Measurements from ENCODE around the gene PLCH2.
"Not testable (repeated sequence)": the region's sequence is repeated elsewhere in the genome, so short reads cannot be mapped to it uniquely, and the experiment has no call there.

Gene PLCH2

DNA sequence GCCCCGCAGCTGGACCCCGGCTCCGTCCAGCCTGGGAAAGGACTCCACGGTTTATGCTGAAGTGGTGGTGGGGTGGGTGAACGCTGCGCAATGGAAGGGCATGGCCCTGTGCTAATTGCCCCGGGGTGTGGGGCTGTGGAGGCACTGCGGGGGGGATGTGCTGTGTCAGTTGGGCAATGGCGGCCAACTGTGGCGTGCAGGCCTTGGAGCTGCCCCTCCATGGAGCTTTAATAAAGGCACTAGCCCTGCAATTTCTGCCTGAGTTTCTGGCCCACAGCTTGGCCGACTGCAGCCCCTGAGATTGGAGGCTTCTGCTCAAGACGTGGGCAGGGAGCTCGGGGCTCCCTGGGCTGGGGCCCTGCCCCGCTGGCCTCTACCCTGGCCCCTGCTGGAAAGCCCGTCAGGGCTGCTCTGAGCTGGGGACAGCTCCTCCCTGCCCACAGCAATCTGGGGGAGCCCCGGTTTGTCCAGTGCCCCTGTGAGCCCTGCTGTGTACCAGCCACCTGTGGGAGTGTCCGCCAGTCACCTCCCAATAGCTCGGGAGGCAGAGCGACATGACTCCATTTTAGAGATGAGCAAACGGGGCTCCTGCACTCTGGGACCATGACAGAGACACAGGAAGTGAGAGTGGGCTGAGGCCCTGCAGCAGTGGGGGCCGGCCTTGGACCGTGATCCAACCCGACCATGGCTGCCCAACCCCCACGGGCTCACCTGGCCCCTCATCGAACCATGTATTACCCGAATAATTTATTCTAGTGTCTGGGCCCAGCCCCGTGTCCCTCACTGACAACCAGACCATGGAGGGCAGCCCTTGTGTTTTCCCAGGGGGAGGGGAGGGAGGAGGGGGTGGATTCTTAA lies 71.3 kb downstream of the PLCH2 start:
- DNase-seq: peak; percentile 43

DNA sequence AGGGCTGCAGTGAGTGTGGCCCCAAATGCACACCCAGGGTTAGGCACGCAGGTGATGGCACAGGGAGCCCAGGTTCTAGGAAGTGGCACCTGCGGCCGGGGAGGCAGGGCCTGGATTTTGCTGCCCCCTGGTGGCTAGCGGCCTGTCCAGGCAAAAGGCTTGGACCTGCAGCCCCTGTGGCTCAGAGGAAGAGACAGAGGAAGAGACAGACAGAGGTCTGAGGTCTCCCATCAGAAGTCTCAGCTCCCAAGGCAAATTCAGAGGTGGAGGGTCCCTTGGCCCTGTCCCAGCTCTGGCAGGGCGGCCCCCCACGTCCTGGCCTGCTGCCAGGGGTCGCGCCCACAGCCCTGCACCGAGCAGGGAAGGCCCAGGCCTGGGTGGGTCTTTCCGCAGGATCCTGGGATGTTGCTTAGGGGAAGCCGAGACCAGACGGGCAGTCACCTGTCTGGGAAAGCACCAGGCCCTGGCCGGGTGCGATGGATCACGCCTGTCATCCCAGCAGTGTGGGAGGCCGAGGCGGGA lies 72.0 kb downstream of the PLCH2 start:
- DNase-seq: peak; percentile 91

DNA sequence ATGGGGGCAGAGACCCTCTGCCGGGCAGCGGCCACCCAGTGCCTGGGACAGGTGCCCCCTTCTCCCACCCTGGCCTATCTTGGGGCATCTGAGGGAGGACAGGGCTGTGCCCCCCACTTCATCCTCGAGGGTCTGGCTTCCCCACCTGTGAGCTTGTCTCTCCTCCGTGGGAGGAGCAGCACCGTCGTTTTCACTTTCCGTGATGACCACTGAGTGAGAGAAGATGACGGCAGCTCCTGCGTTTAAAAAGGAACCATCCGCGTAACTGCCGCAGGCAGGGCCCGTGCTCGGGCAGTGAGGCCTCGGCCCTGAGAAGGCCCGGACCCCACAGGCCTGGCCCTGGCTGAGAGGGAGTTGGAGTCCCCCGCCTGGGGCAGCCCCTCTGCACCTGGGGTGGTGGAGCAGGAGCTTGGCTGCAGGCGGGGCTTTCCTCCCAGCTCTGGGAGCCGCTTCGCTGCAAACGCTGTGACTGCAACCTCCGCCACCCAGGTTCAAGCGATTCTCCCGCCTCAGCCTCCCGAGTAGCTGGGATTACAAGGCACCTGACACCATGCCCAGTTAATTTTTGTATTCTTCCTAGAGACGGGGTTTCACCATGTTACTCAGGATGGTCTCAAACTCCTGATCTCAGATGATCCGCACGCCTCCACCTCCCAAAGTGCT lies 73.4 kb downstream of the PLCH2 start:
- DNase-seq: not testable (repeated sequence)

- DNase-seq: not testable (repeated sequence)
Observed at GRCh38 chr1:2550309-2550861, 74.3 kb downstream of the PLCH2 start.

DNA sequence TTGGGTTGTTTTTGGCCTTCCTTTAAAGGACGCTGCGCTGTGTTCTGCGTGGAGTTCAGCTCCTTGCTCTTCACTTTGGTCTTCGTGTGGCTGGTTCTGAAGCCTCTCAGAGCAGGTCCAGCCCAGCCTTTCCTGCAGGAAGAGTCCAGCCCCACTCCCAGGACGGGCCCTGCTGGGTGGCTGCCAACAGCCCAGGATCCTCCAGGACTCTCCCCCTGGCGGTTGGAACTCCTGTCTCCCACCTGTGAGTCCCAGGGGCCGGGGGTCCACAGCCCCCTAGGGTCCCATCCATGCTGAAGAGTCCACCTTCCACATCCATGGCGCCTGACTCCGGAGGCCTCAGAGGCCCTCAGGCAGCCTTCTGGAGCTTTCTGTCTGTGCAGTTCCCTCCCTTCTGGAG lies 75.5 kb downstream of the PLCH2 start:
- not testable (repeated sequence) for DNase-seq

- no peak for DNase-seq
Observed at GRCh38 chr1:2552189-2552588, 76.1 kb downstream of the PLCH2 start.

DNA sequence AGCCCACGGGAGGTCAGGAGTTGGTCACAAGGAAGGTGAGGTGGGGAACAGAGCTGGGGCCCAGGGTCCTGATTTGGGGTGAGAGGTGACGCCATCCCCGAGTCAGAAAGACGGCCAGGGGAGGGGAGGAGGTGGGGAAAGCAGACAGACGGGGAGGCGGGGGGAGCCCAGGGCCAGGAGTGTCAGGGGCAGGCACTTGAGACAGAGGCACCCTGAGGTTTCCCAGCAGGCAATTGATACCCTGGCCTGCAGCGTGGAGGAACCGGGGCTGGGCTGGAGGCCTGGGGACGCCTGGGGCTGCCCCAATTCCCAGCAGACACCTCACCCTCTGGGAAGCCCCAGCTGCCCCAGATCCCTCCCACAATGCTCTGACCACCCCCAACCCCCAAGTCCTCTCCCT lies 77.0 kb downstream of the PLCH2 start:
- DNase-seq: not testable (repeated sequence)

DNA sequence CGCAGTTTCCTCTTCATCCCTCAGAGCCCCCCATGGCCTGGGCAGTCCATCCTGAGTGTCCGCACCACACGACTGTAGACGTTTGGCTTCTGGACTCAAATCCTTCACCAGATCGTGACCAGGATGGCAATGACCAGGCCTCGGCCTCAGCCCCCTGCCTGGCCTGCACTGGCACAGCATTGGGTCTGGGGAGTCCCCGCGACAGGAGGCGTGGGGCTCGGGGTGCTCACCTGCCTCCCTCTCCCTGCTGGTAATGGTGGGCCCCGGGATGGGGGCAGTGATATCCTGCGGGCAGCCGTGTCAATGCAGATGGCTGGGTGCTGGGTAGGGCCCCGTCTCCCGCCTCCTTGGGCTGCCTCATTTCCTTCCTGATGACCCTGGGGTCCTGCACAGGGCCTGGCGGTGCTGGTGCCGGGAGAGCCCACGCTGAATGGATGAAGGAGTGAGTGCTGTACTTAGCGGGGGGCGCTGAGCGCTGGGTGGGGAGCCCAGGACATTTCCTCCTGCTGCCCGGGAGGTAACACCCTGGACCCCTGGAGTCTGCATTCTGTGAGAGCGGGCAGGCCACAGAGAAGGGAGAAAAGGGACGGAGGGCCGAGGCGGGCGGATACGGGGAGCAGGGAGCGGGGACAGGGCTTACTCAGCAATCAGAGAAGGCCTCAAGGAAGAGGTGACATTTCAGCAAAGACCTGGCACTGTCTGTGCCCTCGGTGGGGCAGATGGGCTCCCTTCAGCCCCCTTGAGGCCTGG lies 78.0 kb downstream of the PLCH2 start:
- no peak for DNase-seq

DNA sequence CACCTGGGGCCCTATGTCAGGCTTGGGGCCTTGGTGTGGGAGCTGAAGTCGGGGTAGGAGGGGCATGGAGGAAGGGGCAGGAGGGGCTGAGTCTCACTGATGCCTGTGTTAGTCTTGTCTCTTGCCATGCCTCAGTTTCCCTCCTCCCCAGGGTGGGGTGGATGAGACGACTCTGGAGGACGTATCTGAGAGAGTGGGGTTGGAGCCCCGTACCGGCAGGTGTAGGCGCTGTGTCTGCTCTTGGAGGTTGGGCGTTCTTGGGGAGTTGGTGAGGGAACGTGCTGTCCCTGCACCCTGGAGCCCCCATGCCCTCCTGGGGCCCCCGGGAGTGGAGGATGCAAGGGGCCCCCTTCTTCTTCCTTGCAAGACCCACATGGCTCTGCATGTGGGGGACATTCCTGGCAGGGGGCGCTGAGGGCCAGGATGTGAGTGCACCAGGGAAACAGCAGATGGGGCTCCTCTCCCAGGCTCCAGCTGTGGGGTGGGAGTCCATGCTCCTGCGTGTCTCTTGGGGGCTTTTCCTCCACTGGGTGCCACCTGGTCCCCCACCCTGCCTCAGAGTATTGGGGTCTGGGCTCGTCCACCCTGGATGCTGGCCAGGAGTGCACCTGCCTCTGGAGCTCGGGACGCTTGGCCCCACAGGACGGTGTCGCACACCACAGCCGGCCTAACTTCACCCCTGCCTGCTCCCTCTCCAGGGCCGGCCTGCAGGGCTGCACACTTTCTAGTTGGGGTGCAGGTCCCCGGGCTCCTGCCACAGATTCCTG lies 78.7 kb downstream of the PLCH2 start:
- DNase-seq: peak; percentile 77
